Mesenchymal stem cell (in vitro differentiated cells and primary cell): ENCODE data around the gene CDC42BPA.
A peak's percentile ranks its signal among the peaks of the same experiment; 100 is the strongest.

Source experiments
- DNase-seq: peaks from one replicate; pipeline ENCODE4 v3.0.0-alpha.2; 2013
- H2AFZ ChIP-seq: one replicate; pipeline ENCODE4 v1.6.1; 2013; ENCODE audit warnings: low read depth, mild to moderate bottlenecking, control low read depth, inconsistent platforms, low read length, moderate library complexity
- H2AK5ac ChIP-seq: 2 replicates; pipeline ENCODE4 v1.6.1; 2013; ENCODE audit warnings: low read length, moderate library complexity, mild to moderate bottlenecking, inconsistent platforms; ENCODE audit not compliant: severe bottlenecking
- H2BK120ac ChIP-seq: one replicate; pipeline ENCODE4 v1.6.1; 2013; ENCODE audit warnings: low read depth, mild to moderate bottlenecking, inconsistent platforms, low read length, moderate library complexity
- H2BK12ac ChIP-seq, 2 experiments: one replicate each; pipeline ENCODE4 v1.6.1; 2013; ENCODE audit warnings: inconsistent platforms in 2 of 2, low read length in 2 of 2, mild to moderate bottlenecking in 2 of 2, moderate library complexity in 2 of 2, control low read depth in 1 of 2
- H2BK15ac ChIP-seq: one replicate; pipeline ENCODE4 v1.6.1; 2013; ENCODE audit warnings: mild to moderate bottlenecking, low read depth, inconsistent platforms; ENCODE audit not compliant: poor library complexity, severe bottlenecking
- H2BK5ac ChIP-seq: 2 replicates; pipeline ENCODE4 v1.6.1; 2013; ENCODE audit warnings: low read depth, mild to moderate bottlenecking, low read length, control low read depth, inconsistent platforms; ENCODE audit not compliant: poor library complexity, severe bottlenecking
- H3K14ac ChIP-seq, 2 experiments: one replicate each; pipeline ENCODE4 v1.6.1; 2013; ENCODE audit warnings: inconsistent platforms in 2 of 2, low read length in 2 of 2, control low read depth in 1 of 2, mild to moderate bottlenecking in 1 of 2, moderate library complexity in 1 of 2
- H3K18ac ChIP-seq, 2 experiments: one replicate each; pipeline ENCODE4 v1.6.1; 2013; ENCODE audit warnings: inconsistent platforms in 2 of 2, low read length in 2 of 2, control low read depth in 1 of 2, low read depth in 1 of 2, mild to moderate bottlenecking in 1 of 2
- H3K23ac ChIP-seq, 2 experiments: one replicate each; pipeline ENCODE4 v1.6.1; 2013; ENCODE audit warnings: inconsistent platforms in 2 of 2, low read length in 2 of 2, mild to moderate bottlenecking in 2 of 2, moderate library complexity in 2 of 2, control low read depth in 1 of 2
- H3K27ac ChIP-seq: 2 replicates; pipeline ENCODE4 v1.5.1; 2013; ENCODE audit warnings: mild to moderate bottlenecking, moderate library complexity, low read length, control low read depth, inconsistent platforms; ENCODE audit not compliant: poor library complexity, severe bottlenecking
- H3K27me3 ChIP-seq, 2 experiments: 2 replicates each; pipeline versions ENCODE4 v1.6.1 to v1.7.0; 2013; ENCODE audit warnings: low read length in 2 of 2, mild to moderate bottlenecking in 2 of 2, moderate library complexity in 2 of 2, control low read depth in 1 of 2, inconsistent platforms in 1 of 2; ENCODE audit not compliant: control insufficient read depth in 1 of 2, insufficient read depth in 1 of 2
- H3K36me3 ChIP-seq, 2 experiments: 2 replicates each; pipeline versions ENCODE4 v1.6.1 to v1.7.0; 2013; ENCODE audit warnings: low read length in 2 of 2, control low read depth in 1 of 2, inconsistent platforms in 1 of 2, low read depth in 1 of 2, mild to moderate bottlenecking in 1 of 2; ENCODE audit not compliant: insufficient read depth in 2 of 2, control insufficient read depth in 1 of 2
- H3K4ac ChIP-seq, 2 experiments: one replicate each; pipeline ENCODE4 v1.6.1; 2013; ENCODE audit warnings: inconsistent platforms in 2 of 2, low read length in 2 of 2, mild to moderate bottlenecking in 2 of 2, moderate library complexity in 2 of 2, control low read depth in 1 of 2, low read depth in 1 of 2
- H3K4me1 ChIP-seq: 2 replicates; pipeline ENCODE4 v1.6.1; 2013; ENCODE audit warnings: low read depth, low read length, control low read depth; ENCODE audit not compliant: control insufficient read depth, insufficient read depth
- H3K4me2 ChIP-seq: 2 replicates; pipeline ENCODE4 v1.6.1; 2013; ENCODE audit warnings: low read length, mild to moderate bottlenecking, inconsistent platforms; ENCODE audit not compliant: poor library complexity, severe bottlenecking
- H3K4me3 ChIP-seq, 2 experiments: 2 replicates each; pipeline versions ENCODE4 v1.5.1 to v1.7.0; 2013; ENCODE audit warnings: low read length in 2 of 2, mild to moderate bottlenecking in 2 of 2, control low read depth in 1 of 2, low read depth in 1 of 2; ENCODE audit not compliant: insufficient read depth in 1 of 2
- H3K79me1 ChIP-seq: replicated peaks from 2 replicates; pipeline ENCODE4 v1.6.1; 2013; ENCODE audit warnings: mild to moderate bottlenecking, control low read depth, low read length, inconsistent platforms; ENCODE audit not compliant: poor library complexity, severe bottlenecking
- H3K9ac ChIP-seq: 2 replicates; pipeline ENCODE4 v1.7.0; 2013; ENCODE audit warnings: mild to moderate bottlenecking, low read length, moderate library complexity
- H3K9me3 ChIP-seq: 2 replicates; pipeline ENCODE4 v1.7.0; 2013; ENCODE audit warnings: mild to moderate bottlenecking, low read length; ENCODE audit not compliant: control insufficient read depth
- H4K8ac ChIP-seq: one replicate; pipeline ENCODE4 v1.6.1; 2013; ENCODE audit warnings: inconsistent platforms, mild to moderate bottlenecking, low read length, moderate library complexity
- H4K91ac ChIP-seq: one replicate; pipeline ENCODE4 v1.6.1; 2013; ENCODE audit warnings: mild to moderate bottlenecking, low read length, inconsistent platforms
- WGBS: methylation state at CpG from one replicate; pipeline ENCODE4 v1.1.7; 2013; ENCODE audit warnings: mixed read lengths; 5-methylcytosine and 5-hydroxymethylcytosine counted together

CDC42BPA gene

DNA sequence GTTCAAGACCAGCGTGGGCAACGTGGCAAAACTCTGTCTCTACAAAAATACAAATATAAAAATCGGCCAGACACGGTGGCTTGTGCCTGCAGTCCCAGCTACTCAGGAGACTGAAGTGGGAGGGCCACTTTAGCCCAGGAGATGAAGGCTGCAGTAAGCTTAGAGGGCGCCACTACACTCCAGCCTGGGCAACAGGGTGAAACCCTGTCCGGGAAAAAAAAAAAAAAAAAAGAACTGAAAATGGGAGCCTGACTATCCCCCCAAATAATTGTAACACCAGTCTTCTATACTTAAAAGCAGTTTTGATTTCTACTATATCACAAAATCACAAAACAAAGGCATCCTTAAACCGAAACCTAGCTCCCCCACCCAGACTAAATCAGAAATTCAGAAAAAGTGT lies 60.3 kb downstream of the CDC42BPA start:
- H3K14ac ChIP-seq = no peak overlapping the region
- no peak overlapping the region for H4K91ac ChIP-seq
- no peak overlapping the region for H2AFZ ChIP-seq
- H3K4me3 ChIP-seq = no peak overlapping the region
- H3K23ac ChIP-seq = no peak overlapping the region
- 72% methylated on average over 7 of the region's 7 CpGs for WGBS
- no peak overlapping the region for H2AK5ac ChIP-seq
- peaks cover 0 to 7% of the 10 kb centered on the region in 2 experiments for H3K36me3 ChIP-seq
- H2BK5ac ChIP-seq = no peak overlapping the region
- no peak overlapping the region for H3K9ac ChIP-seq
- H3K79me1 ChIP-seq = peaks cover 11% of the 10 kb centered on the region
- H3K9me3 ChIP-seq = no peaks in the 10 kb centered on the region
- H3K27ac ChIP-seq = no peak overlapping the region
- no peaks in the 10 kb centered on the region for H3K27me3 ChIP-seq
- H3K18ac ChIP-seq = no peak overlapping the region
- no peak overlapping the region for H3K4me2 ChIP-seq
- H2BK12ac ChIP-seq = no peak overlapping the region
- H2BK120ac ChIP-seq = no peak overlapping the region
- no peak overlapping the region for H4K8ac ChIP-seq
- H3K4me1 ChIP-seq = no peaks in the 10 kb centered on the region
- no peak for DNase-seq
- H2BK15ac ChIP-seq = no peak overlapping the region
- no peak overlapping the region for H3K4ac ChIP-seq

DNA sequence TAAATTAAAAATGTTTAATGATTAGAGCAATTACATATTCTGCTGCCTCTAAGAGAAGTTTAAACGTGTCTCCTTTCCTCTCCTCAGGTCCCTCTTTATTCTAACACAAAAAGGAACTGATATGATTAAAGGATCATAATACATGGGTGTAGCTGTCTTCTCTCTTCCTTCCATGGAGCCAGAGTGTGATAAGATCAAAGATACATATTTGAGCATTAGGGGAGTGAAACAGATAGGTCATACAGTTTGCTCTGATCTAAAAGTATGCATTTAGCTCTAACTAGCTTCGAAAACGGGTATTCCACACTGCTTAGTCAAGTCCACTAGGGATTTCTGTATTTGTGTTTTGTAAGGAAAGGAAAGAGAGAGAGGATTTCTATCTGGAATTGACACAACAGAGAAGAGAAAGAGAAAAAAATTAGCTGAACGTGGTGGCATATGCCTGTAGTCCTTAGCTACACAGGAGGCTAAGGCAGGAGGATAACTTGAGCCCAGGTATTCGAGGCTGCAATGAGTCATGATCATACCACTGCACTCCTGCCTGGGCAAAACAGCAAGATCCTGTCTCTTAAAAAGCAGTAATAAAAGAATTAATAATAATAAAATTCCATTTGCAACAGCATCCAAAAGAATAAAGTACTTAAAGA lies 63.1 kb downstream of the CDC42BPA start:
- Histone ChIP-seq H3K9me3 (no peaks in the 10 kb centered on the region), H3K14ac (no peak overlapping the region), H4K91ac (no peak overlapping the region), H3K4me3 (peak overlapping the region in 1 of 2 experiments; percentile 36), H3K9ac (peak overlapping the region; percentile 20), H3K23ac (no peak overlapping the region), H4K8ac (no peak overlapping the region), H3K4me1 (no peaks in the 10 kb centered on the region), H2AFZ (no peak overlapping the region), H2BK12ac (no peak overlapping the region), H3K4me2 (no peak overlapping the region), H2BK120ac (no peak overlapping the region), H3K36me3 (peaks cover 0 to 5% of the 10 kb centered on the region in 2 experiments), H2BK5ac (no peak overlapping the region), H2AK5ac (no peak overlapping the region), H3K27ac (no peak overlapping the region), H3K27me3 (no peaks in the 10 kb centered on the region), H2BK15ac (no peak overlapping the region), H3K79me1 (peaks cover 11% of the 10 kb centered on the region), H3K4ac (no peak overlapping the region), H3K18ac (no peak overlapping the region)
- no peak for DNase-seq
- WGBS = 92% methylated on average over 3 of the region's 5 CpGs

DNA sequence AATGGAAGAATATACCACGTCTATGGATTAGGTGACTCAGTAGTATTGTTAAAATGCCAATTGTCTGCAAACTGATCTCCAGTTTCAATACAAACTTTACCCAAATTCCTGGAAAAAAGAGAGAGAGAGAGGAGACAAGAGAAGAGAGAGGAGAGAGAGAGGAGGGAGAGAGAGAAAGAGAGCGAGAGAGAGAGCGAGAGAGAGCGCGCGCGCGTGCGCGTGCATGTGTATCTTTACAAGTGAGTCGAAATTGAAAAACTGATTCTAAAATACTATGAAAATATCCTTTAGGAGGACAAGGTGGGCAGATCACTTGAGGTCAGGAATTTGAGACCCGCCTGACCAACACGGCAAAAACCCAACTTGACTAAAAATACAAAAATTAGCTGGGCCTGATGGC lies 65.2 kb downstream of the CDC42BPA start:
- no peak overlapping the region for H3K9ac ChIP-seq
- no peaks in the 10 kb centered on the region for H3K27me3 ChIP-seq
- 100% methylated on average over 3 of the region's 13 CpGs for WGBS

DNA sequence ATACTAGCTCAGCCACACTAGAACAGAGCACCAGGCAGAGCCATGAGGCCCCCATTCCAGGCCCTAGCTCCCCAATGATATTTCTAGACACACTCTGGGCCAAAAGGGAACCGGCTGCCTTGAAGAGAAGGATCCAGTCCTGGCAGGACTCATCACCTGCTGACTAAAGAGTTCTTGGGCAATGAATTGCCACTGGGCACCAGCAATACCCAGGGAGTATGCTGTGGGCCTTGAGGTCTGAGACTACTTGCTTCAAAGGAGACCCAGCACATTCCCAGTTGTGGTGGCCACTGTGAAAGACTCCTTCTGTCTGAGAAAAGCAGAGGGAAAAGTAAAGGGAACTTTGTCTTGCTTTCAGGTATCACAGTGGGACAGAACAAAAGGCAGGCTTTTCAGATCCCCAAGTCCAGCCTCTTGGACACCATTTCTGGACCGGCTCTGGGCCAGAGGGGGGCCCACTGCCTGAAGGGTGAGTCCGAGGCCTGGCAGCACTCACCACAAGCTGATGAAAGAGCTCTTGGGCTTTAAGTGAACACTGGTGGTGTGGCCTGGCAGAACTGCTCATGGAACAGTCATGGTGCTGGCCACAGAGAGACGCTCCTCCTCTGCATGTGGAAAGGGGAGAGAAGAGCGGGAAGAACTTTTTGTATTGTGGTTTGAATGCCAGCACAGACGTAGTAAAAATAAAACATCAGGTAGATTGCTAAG lies 72.5 kb downstream of the CDC42BPA start:
- no peak overlapping the region for H2BK15ac ChIP-seq
- peaks cover 0 to 6% of the 10 kb centered on the region in 2 experiments for H3K36me3 ChIP-seq
- no peak overlapping the region for H2AFZ ChIP-seq
- no peaks in the 10 kb centered on the region for H3K27me3 ChIP-seq
- H3K79me1 ChIP-seq = peaks cover 22% of the 10 kb centered on the region
- DNase-seq = no peak
- no peak overlapping the region for H3K14ac ChIP-seq
- no peak overlapping the region for H3K27ac ChIP-seq
- H3K4me2 ChIP-seq = no peak overlapping the region
- H3K4me1 ChIP-seq = peaks cover 6% of the 10 kb centered on the region
- H2BK12ac ChIP-seq = no peak overlapping the region
- H4K8ac ChIP-seq = no peak overlapping the region
- H3K4me3 ChIP-seq = no peak overlapping the region
- 97% methylated on average over 6 of the region's 6 CpGs for WGBS
- no peak overlapping the region for H4K91ac ChIP-seq
- no peak overlapping the region for H2BK5ac ChIP-seq
- peak overlapping the region; percentile 43 for H2BK120ac ChIP-seq
- H3K23ac ChIP-seq = no peak overlapping the region
- no peak overlapping the region for H2AK5ac ChIP-seq
- H3K4ac ChIP-seq = no peak overlapping the region
- peak overlapping the region in 1 of 2 experiments; percentile 43 for H3K18ac ChIP-seq
- no peak overlapping the region for H3K9ac ChIP-seq
- peaks cover 4% of the 10 kb centered on the region for H3K9me3 ChIP-seq

More for the DNA sequence above, 65.2 kb downstream of the CDC42BPA start:
- H4K91ac ChIP-seq = no peak overlapping the region
- no peak overlapping the region for H3K23ac ChIP-seq
- no peak overlapping the region for H3K14ac ChIP-seq
- H4K8ac ChIP-seq = no peak overlapping the region
- H3K4me3 ChIP-seq = no peak overlapping the region
- no peak for DNase-seq
- H2BK5ac ChIP-seq = no peak overlapping the region
- no peak overlapping the region for H3K4me2 ChIP-seq
- no peaks in the 10 kb centered on the region for H3K4me1 ChIP-seq
- peaks cover 0 to 5% of the 10 kb centered on the region in 2 experiments for H3K36me3 ChIP-seq
- no peak overlapping the region for H2BK12ac ChIP-seq
- H2AK5ac ChIP-seq = no peak overlapping the region
- H3K79me1 ChIP-seq = peaks cover 8% of the 10 kb centered on the region
- no peak overlapping the region for H2BK120ac ChIP-seq
- H2AFZ ChIP-seq = no peak overlapping the region
- no peak overlapping the region for H3K4ac ChIP-seq
- H2BK15ac ChIP-seq = no peak overlapping the region
- no peak overlapping the region for H3K27ac ChIP-seq
- H3K18ac ChIP-seq = no peak overlapping the region
- H3K9me3 ChIP-seq = peaks cover under 1% of the 10 kb centered on the region
